NCI-H187 (cell line): Measurements from ENCODE around the gene WDR5.

ENCODE experiments used
- DNase-seq, 2 experiments: peaks; one replicate each; lab custom pipeline; 2025; lab: John Stamatoyannopoulos, UW

WDR5 gene

DNA sequence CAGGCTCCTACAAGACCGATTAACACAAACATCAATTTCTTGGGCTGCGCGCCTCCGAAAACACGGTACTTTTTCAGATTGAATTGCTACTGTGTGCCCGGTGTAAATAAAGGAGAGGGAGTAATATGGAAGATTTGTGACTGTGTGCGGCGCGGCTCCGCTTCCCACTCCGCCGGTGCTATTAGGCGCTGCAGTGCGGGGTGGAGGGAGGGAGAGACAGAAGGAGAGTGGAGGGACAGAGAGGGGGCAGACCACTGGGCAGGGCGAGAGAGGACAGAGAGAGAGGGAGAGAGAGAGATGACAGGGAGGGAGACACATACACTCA, 53.2 kb downstream of the WDR5 start:
- DNase-seq, result no peak

DNA sequence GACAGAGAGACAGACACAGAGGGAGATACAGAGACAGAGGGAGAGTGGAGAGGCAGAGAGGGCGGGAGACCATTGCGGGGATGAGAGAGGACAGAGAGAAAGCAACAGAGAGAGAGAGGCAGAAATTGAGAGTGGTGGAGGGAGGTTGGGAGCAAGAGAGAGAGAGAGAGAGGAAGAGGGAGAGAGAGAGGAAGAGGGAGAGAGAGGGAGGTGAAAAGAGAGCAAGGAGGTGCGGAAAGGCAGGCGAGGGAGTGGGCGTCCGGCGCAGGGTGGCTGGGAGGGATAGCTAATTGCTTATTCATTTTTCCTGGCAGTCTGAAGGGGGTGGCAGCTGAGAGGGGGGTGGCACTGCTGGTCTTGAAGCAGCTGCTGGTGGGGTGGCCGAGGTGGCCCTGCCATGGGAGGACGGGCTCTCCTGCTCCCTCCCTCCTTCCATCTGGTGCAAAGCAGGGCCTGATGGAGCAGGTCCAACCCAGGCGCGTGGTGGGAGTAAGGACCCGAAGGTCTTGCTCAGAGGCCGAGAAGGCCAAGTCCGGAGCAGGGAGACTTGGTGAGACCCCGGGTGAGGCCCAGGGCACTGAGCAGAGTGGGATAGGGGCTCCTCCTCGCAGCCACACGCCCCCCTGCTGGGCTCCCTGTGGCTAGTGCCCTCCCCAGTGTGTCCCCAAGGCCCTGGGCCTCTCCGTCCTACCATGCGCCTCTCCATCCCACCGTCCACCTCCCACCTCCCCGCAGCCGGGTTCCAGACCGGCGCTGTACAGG, 53.8 kb downstream of the WDR5 start:
- no peak for DNase-seq

DNA sequence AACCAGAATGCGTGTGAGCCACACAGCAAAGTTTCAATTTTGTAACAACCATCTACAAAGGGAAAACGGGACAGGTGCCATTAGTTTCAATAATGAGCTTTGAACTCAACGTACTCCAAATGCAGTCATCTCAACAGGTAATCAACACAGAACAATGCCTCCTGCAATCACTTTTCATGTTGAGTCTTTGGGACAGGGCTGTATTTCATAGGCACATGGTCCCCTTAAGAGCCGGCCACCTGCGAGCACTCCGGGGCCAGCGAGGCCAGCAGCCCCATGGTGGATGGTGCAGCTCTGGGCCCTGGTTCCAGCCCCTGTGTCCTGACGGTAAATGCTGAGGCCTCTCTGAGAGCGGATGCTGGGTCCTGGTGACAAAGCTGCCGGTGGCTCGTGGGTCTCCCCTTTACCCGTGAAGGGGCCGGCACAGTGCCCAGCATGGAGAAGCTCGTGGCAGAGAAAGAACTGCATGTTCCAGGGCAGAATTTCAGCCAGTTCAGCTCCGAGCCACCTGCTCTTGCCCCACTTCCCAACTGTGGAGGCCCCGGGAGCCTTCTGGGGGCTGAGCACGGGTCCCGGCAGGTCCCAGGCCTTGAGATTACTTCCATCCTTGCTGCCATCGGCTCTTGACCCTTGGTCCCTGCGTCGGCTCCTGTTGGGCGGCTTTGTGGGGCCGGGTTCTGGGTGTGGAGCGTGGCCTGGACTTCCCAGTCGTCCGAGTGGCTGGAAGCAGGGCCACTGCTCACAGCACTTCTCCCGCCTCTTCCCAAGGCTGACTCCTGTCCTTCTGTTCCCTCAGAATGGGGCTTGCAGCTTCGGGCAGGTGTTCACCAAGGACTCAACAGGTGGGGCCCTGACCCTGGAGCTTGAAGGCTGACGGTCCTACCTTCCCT, 54.6 kb downstream of the WDR5 start:
- no peak for DNase-seq

DNA sequence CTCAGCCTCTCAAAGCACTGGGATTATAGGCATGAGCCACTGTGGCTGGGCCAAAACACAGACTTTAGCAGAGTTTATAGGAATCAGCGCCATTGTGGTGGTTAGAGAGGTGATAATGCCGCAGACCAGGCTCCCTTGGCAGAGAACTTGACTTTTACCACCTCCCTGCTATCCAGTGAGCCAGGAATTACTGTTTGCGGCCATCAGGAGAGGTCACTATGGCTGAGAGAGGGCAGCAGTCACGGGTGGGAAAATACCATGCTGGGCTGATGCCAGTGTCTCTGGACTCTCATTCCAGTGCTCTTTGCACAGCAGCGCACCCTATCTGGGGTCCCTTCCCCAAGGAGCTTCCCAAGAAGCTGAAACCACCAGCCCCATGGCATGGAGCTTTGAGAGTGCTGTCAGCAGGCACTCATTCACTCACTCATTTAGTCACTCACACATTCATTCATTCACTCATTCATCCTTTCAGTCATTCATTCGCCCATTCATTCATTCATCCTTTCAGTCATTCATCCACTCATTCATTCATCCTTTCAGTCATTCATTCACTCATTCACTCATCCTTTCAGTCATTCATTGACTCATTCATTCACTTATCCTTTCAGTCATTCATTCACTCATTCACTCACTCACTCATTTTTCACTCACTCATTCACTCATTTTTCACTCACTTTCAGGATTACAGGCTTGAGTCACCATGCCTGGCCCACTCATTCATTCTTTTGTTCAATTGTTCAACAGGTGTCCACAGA, 55.8 kb downstream of the WDR5 start:
- DNase-seq, result no peak

DNA sequence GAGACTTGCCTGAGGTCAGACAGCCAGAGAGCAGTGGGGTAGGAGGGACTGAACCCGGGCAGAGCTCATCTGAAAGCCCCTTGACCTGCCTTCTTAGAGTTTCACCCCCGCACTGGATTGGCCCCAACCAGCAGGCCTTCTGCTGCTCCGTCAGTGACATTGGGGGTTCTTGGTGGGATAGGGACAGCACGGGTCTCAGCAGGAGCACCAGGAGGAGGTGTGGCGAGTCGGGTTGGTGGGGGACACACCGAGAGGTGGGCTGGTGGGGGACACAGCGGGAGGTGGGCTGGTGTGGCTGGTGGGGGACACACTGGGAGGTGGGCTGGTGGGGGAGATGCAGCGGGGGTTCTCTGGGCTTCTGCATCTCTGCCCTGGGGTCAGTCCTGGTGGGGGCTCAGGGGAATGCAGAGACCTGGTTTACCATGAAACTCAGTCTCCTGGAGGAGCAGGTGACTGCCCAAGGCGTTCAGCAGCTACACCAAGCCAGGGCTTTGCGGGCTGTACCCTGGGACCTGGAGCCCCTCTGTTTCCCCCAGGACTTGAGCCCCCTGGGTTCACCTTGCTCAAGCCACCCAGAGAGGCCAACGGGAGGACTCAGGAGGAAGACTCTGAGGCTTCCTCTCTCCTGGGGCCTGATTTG, 56.5 kb downstream of the WDR5 start:
- no peak for DNase-seq

DNA sequence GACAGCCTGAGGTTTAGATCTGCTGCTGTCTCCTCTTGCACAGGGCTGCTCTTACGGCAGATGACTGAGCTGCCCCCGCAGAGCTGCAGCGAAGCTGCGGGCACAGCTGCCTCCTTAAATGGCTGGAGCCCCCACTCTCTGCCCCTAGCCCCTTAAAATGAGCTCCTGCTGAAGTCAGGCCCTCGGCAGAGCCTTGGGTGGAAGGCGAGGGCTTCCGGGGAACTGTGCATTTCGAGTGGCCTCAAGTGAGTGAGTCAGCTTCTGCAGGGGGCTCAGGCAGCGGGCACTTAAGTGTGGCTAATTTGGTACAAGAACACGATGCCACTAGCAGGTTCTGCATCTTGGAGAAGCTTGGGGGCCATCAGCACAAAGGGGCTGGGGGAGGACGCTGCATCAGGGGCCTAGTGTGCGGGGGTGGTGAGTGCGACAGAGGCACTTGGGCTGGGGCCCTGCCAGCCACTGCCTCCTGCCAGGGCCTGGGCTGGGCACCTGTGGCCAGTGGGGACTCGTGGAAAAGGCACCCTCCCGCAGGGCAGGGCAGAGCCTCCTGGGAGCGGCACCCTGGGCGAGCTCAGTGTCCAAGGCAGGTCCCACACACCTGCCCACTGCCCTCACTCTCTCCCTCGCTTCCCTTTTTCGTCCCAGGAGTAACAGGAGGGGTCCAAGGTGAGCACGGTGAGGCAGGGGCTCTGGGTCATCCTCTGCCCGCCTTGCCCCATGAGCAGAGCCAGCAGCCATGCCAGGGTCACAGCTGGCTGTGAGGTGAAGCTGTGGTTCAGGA, 57.3 kb downstream of the WDR5 start:
- DNase-seq, result no peak

DNA sequence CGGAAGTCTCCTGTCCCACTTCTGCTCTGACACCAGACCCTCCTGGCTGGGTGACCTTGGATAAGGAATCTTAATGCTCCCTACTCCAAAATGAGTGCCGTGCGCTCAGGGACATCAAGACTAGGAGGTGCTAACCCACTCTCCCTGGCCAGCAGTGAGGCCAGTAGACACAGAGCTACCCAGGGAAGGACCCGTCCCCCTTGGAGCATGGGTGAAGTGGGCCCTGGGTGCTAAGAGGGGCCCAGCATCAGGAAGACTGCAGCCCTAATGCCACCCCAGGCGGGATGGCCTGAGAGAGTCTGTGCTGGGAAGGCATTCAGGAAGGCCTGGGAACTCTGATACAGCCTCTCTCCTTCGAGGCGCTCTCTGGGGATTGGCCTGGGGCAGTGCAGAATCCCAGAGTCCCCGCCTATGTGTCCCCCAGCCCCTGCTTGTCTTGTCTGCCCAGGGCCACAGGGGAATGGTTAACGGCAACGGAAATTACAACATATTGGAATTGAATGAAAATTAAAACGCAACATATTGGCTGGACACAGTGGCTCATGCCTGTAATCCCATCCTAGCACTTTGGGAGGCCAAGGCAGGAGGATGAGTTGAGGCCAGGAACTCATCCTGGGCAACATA, 58.1 kb downstream of the WDR5 start:
- DNase-seq, result no peak

DNA sequence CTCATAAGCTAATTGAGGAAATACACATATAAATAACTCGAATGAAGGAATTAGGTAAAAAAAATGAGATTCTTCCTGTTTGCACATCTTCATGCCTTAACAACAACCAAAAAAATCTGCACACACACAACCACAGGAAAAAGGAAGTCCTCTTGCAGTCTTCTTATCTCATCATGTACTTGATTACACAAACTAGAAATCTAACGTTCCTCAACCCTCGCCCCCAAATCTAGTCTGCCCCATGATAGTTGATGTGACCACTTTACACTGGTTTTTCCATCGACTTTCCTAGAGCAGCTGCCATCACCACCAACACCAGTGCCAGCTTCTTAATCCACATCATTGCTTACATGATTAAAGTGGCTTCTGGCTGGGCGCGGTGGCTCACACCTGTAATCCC, 59.7 kb downstream of the WDR5 start:
- no peak for DNase-seq

DNA sequence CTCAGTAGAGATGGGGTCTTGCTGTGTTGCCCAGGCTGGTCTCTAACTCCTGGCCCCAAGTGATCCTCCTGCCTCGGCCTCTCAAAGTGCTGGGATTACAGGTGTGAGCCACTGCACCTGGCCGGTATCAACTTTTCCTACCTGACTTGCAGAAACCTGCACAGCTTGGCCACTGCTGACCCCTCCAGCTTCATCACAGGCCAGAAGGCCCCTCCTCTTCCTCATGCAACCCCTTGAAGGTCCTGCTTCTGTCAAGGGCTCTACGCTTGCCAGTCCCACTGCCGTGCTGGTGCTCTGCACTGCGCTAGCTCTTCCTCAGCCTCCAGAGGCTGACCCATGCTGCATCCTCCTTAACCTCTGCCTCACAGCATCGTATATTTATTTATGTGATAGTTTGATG, 61.0 kb downstream of the WDR5 start:
- no peak for DNase-seq

DNA sequence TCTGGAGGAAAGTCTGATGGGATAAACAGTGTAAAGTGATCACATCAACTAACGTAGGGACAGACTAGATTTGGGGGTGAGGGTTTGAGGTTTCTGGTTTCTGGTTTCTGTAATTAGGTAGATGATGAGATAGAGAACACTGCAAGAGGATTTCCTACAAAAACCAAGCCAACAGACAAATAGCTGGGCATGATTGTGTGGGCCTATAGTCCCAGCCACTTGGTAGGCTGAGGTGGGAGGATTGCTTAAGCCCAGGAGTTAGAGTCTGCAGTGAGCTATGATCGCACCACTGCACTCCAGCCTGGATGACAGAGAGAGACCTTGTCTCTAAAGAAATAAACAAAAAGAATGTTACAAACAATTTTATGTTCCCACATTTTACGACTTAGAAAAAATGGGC, 62.9 kb downstream of the WDR5 start:
- DNase-seq, result no peak

DNA sequence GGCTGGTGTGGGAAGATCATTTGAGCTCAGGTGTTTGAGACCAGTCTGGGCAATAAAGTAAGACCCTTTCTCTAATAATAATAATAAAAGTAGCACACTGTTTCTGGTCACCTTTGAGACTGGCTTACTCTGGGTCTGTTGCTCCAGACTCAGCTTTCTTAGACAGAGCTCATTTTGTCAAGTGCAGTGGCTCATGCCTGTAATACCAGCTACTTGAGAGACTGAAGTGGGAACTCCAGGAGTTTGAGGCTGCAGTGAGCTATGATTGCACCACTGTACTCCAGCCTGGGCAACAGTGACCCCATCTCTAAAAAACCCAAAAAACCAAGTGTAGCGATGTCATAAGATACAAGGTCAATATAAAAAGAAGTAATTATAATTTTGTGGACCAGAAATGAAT, 64.8 kb downstream of the WDR5 start:
- no peak for DNase-seq

DNA sequence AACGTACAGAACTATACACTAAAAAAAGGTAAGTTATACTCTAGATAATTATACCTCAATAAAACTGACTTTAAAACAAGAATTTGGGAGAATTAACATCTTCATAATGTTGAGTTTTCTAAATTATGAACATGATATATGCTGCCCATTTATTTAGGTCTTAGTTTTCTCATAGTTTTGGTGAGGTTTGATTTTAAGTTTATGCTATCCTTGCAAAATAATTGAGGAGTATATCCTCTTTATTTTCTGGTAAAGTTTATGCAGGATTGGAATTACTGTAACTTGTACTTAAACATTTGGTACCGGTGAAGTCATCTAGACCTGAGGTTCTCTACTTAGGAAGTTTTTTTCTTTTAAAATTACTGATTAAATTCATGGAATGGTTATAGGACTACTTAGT, 67.3 kb downstream of the WDR5 start:
- DNase-seq, result no peak

DNA sequence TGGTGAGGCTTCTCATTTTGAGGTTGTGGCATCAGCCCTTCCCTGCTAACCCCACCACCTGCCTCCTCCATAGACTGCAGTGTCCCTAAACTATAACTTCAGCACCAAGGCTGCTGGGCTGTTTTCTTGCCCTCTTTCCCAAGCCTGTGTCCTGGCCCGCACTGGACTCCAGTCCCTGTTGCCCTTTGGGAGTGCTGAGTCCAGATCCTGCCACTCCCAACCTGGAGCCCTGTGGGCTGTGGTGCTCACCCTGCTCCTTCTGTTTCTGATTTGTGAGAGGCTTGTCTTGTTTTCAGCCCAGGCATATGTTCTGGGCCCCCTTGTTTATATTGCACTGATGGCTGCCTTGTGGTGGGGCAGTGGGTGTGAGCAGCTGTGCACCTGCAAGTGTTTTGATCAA, 68.2 kb downstream of the WDR5 start:
- DNase-seq, result no peak

DNA sequence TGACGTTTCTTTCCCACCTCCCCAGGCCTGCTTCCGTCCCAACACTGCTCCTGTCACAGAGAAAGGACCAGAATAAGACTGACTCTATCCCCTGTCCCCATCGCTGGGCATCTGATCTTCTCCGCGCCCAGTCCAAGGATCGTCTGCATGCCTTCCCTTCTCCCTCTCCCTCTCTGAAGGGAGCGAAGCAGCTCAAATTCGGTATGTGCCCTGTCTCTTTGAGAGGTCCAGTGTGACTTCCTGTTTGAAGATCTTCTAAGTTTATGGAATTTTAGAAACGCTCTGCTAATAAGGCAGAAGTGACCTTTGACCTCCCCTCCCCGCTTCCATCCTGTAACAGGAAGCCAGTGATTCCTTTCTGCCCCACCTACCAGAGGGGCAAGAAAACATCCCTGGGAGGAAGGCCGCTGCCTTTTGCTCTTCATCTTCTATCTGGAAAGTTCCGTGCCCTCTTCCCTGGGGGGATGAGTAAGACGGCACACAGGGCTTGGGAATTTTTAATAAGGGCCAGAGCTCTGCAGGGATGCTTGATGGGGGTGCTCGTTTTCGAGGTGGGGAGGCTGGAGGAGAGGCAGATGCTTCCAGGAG, 69.2 kb downstream of the WDR5 start:
- DNase-seq, result no peak

DNA sequence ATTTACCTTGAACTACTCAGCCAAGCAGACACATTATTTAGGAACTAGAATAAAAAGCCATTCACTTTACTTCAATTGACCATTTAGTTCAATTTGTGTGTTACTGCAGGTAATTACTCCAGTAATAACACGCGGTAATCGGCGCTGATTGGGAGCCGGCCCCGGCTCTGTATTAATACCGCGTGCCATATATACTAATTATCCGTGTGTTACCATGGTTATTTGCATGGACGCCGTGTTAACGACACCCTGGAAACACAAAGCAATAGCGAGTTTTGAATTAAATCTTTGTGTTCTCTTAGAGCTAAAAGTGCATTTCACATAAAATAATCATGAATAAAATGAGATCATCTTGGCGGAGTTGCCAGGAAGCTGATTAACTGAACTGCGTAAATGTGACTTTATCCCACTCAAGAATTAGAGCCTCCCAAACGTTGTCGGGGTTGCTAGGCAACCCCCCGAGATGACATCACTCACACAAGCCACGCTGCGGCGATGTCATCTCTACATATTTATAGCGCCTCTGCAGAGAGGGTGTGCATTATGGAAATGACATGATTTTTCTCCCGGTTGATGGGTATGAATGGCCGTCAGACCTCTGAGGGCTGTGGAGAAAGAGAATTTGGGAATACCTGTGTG, 69.9 kb downstream of the WDR5 start:
- DNase-seq, result no peak

DNA sequence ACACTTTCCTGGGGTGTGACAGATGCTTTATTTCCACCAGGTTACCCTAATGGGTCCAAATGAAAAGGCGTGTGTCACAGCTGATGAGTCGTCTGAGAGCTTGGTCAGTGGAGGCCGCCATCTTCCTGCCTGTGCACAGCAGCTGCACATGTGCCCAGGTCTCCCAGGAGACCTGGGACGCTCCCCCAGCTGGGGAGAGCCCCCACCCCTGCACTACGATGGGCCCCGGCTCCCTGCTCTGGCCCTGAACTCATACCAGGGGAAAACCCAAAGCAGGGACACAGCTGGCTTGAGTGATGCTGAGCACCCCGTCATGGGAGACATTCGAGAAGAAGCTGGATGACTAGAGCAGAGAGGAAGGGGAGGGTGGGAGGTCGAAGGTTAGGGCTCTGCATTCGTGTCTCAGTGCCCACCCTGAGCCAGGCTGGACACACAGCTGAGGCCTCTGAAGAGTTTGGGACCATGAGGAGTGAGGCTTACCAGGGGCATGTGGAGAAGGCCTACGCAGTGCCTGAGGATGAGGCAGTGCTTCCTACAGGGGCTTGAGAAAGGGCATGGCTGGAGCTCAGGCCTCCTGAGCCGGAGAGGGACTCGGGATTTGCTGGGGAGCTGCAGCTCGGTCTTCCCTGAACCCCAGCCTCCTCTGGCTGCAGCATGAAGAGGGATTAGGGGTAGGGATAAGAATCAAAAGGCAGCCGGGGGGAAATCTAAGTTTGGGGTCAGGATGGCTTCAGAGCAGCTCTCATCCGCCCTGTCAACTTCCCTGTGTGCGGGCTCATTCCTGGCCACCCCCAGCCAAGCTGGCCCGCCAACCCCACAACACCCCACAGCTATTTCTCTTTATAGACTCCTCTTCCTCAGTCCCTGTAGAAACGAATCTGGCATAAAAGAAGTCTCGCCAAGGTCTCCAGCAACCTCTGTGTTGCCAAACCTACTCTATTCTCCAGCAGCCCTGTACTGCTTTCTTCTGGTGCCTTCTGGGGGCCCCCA, 70.7 kb downstream of the WDR5 start:
- no peak for DNase-seq

DNA sequence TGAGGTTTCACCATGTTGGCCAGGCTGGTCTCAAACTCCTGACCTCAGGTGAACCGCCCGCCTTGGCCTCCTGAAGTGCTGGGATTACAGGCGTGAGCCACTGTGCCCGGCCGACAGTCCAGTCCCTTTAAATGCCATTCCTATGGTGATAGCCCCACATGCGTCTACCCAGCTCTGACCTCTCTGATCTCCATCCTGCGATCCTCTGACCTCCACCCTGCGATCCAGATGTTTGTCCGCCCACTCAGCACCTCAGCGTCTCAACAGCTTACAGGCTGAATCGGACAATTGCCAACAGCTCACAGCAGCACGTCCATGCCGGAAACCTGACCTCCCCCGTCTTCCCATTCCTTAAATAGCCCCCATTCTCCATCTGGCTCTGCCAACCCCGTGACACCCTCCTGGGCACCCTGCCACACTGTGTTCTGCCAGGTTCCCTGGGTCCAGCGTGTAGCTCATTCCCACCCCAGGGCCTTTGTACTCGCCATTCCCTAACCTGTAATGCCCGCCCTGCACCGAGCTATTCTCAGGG, 72.5 kb downstream of the WDR5 start:
- DNase-seq, result no peak

DNA sequence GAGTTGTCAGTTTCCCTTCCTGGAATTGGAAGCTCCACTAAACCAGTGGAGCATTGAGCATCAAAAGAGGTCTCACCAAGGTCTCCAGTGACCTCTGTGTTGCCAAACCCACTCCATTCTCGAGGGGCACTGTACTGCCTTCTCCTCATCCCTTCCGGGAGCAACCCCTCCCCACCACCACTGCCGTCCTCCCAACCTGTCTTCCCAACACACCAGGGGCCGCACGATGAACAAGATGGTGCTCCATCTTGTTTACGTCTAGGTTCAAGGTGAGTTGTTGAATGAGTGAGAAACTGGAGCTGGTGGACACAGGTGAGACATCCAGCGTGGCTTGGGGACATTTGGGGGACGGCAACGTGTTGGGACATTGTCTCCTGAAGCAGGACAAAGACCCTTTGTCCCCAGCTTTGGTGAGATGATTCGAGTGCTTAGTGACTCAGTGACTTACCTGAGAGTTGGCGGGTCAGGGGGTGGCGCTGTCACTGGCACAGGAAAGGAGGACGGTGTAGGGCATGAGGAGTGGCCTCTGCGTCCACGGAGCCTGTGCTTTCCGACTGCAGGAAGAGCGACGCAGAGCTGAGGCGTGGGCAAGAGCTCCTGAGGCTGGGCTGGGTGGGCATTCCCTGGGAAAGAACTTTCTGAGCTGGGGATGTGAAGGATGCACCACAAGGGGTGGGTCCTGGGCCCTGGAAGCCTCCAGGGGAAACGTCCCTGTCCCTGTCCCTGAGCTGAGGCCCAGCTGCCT, 73.3 kb downstream of the WDR5 start:
- no peak for DNase-seq
